Activated naive CD8-positive, alpha-beta T cell treated with anti-CD3 and anti-CD28 coated beads, Interleukin-2, amount 10 ng/mL, durations not matched to agents 7 days and 5 days (primary cell): ENCODE results near the gene MARK2. TPM values are rescaled to one million over a fixed set of nuclear protein-coding genes. Genes with fewer than 3 reads are reported as not detected.

Experiments used
- ATAC-seq: fragments of 150-1000 bp; cut with Tn5 transposase; one replicate; pipeline ENCODE4 v1.10.0; 2021; ENCODE audit warnings: low read depth, moderate library complexity
- POLR2A ChIA-PET: fragments of 350-600 bp; sonication (Branson Sonifier 250); formaldehyde crosslinking; loops from one replicate; lab custom pipeline; 2021; ENCODE audit warnings: antibody characterized with exemption; lab: Charles Lee
- DNase-seq: peaks from one replicate; pipeline ENCODE4 v3.0.0; 2021
- H3K27ac Mint-ChIP-seq: one replicate; pipeline ENCODE4 v1.8.0; 2022; ENCODE audit warnings: mild to moderate bottlenecking, mixed read lengths
- H3K27me3 Mint-ChIP-seq: one replicate; pipeline ENCODE4 v1.8.0; 2022; ENCODE audit warnings: mild to moderate bottlenecking, moderate library complexity, mixed read lengths
- H3K36me3 Mint-ChIP-seq: one replicate; pipeline ENCODE4 v1.8.0; 2021; ENCODE audit warnings: mild to moderate bottlenecking, mixed read lengths
- H3K4me1 Mint-ChIP-seq: one replicate; pipeline ENCODE4 v1.8.0; 2021; ENCODE audit warnings: mixed read lengths
- H3K4me3 Mint-ChIP-seq: one replicate; pipeline ENCODE4 v1.8.0; 2022; ENCODE audit warnings: mild to moderate bottlenecking, moderate library complexity, mixed read lengths
- H3K9me3 Mint-ChIP-seq: one replicate; pipeline ENCODE4 v1.8.0; 2021; ENCODE audit warnings: mixed read lengths
- total RNA-seq, 2 experiments: library from RNA; stranded (reverse); gene quantifications; one replicate each; pipeline ENCODE4 v1.2.3, GENCODE V29; 2021

Gene MARK2
- total RNA-seq, 2 experiments from 2014 or later, result 60.6 to 62.3 TPM

DNA sequence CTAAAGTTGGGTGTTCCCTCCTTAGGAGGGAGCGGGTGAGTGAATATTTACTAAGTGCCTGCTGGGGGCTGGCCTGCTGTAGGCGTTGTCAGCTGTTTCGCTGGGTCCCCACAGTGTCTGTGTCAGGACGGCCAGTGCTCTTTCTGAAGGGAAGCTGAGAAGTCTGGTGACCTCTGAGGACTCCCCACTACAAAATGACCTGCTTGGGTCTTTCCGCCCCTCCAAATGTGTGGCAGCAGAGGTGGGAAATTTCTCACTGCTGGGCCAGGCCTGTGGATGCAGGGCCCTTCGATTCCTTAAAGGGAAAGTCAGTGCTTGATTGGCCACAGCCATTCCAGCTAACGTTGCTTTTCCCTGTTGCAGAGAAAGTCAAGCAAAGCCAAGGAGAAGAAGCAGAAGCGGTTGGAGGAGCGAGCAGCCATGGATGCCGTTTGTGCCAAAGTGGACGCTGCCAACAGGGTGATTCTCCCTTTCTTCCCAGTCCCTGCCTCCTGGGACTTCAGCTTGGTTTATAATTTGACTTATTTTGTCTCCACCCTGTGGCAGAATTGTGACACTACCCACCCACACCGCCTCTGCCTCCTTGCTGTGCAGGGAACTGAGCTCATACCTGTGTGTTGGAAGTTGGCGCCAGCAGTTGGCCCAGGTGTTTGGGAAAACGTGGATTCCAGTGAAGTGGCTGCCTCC is 106.7 kb downstream of the MARK2 start:
- DNase-seq, result no peak
- Mint-ChIP-seq H3K27me3 (no peaks in the 10 kb centered on the region), H3K4me3 (no peak overlapping the region), H3K27ac (no peak overlapping the region), H3K9me3 (no peaks in the 10 kb centered on the region), H3K36me3 (peaks cover 4% of the 10 kb centered on the region), H3K4me1 (peaks cover 10% of the 10 kb centered on the region)
- ATAC-seq, result peak; percentile 78
- POLR2A ChIA-PET, result interaction anchor here (0.6 to 3.3 kb wide), 7 partner anchors 28 to 1276 kb away, joined by 3 to 22 read pairs (median 3); partner anchors contain the start of genes MARK2, OTUB1, RCOR2 and STIP1

DNA sequence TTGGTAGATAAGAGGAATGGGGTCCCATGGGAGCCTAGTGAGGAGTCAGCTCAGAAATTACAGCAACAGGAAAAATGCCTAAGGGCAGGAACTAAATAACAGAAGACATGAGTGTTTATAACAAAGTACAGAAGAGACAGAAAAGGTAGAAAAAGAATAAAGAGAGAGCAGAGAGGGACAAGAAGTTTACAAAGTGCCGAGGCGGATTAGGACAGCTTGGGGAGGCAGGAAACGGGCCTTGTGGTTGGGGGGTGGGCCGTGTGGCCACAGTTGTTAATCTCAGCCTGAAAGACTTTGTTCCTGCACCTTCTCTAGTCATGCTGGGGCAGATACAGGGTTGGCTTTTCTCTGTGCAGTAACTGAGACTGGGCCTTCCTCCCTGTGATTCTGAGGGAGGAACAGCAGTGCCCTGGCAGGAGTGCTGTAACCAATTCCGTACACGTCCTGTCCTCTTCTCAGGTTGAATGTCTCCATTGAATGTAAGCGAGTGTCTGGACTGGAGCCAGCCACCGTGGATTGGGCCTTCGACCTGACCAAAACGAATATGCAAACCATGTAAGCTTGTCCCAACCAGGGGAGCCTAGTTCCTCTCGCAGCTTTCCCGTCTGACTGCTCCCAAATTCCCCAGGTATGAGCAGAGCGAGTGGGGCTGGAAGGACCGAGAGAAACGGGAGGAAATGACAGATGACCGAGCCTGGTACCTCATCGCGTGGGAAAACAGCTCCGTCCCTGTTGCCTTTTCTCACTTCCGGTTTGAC is 113.0 kb downstream of the MARK2 start:
- no peaks in the 10 kb centered on the region for H3K27me3 Mint-ChIP-seq
- POLR2A ChIA-PET, result interaction anchor here (0.6 to 1.9 kb wide), 11 partner anchors 11 to 126 kb away, joined by 3 to 14 read pairs (median 3); partner anchors contain the start of gene COX8A
- H3K27ac Mint-ChIP-seq, result peak overlapping the region; percentile 83
- no peaks in the 10 kb centered on the region for H3K9me3 Mint-ChIP-seq
- peaks cover 36% of the 10 kb centered on the region for H3K36me3 Mint-ChIP-seq
- H3K4me1 Mint-ChIP-seq, result peaks cover 20% of the 10 kb centered on the region
- ATAC-seq (peak; percentile 96), DNase-seq (peak; percentile 74)
- peak overlapping the region; percentile 54 for H3K4me3 Mint-ChIP-seq

DNA sequence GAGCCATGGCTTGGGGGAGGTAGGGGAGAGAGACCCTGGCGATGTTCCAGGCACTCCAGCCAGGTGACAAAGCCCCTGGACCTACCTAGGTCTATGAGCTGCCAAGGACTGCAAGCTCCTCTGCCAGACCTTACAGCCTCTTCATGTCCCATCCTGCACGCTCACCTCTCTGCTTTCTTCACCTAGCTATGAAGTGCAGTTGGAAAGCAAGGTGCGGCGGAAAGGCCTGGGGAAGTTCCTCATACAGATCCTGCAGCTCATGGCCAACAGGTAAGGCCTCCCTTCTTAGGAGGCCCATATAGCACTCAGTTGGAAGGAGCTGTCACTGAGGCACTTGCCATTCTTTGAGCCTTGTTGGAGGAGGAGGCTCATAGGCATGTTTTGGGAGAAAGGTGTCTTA is 113.7 kb downstream of the MARK2 start:
- peaks cover 20% of the 10 kb centered on the region for H3K4me1 Mint-ChIP-seq

DNA sequence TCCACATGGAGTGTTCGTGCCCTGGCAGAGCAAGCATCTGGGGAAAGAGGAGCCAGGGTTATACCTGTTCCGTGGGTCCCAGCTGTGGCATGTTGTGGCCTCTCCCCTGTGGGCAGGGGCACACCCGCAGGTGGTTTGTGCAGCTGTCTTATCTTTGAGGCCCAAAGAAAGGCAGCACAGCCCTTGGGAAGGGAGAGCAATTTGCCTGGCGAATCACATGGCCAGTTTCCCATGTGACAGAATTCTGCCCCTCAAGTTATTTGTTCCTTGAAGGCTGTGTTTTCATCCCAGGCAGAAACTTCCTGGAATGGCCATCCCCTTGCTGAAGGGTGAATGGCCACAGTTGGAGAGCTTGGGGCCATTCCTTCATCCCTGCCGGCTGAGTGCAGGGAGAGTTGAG is 119.1 kb downstream of the MARK2 start:
- no peak for DNase-seq
- no peak overlapping the region for H3K4me3 Mint-ChIP-seq
- H3K36me3 Mint-ChIP-seq, result peaks cover 27% of the 10 kb centered on the region
- no peak overlapping the region for H3K27ac Mint-ChIP-seq
- no peaks in the 10 kb centered on the region for H3K27me3 Mint-ChIP-seq
- peaks cover 16% of the 10 kb centered on the region for H3K4me1 Mint-ChIP-seq
- H3K9me3 Mint-ChIP-seq, result no peaks in the 10 kb centered on the region
- no peak for ATAC-seq
- POLR2A ChIA-PET, result interaction anchor here (0.6 kb wide), 1 partner anchor 15 kb away, joined by 3 read pairs; no protein-coding TSS in a partner anchor

More for the DNA sequence above, 113.7 kb downstream of the MARK2 start:
- POLR2A ChIA-PET, result interaction anchor here (0.6 to 1.9 kb wide), 9 partner anchors 10 to 126 kb away, joined by 3 to 14 read pairs (median 3); partner anchors contain the start of gene COX8A
- Mint-ChIP-seq H3K27ac (peak overlapping the region; percentile 83), H3K9me3 (no peaks in the 10 kb centered on the region), H3K4me3 (peak overlapping the region; percentile 54), H3K27me3 (no peaks in the 10 kb centered on the region), H3K36me3 (peaks cover 36% of the 10 kb centered on the region)
- DNase-seq (no peak), ATAC-seq (no peak)

Other genes with a start within 250 kb of the MARK2 start
- gene PLAAT3, start 224.7 kb upstream of the MARK2 start, total RNA-seq, result 10 to 100 TPM; 15.8 to 17.3 TPM
- gene ATL3, start 167.7 kb upstream of the MARK2 start, total RNA-seq, result 10 to 100 TPM; 36.7 to 38.1 TPM
- gene RTN3, start 157.6 kb upstream of the MARK2 start, total RNA-seq, result 10 to 100 TPM; 50.8 to 51.1 TPM
- gene ZFTA, start 70.3 kb upstream of the MARK2 start, total RNA-seq, result 1 to 10 TPM; 4.7 to 5.0 TPM
- 10 to 100 TPM; 35.1 to 35.2 TPM for gene SPINDOC, start 25.7 kb upstream of the MARK2 start, total RNA-seq
- gene RCOR2, start 78.1 kb downstream of the MARK2 start, total RNA-seq, result under 1 TPM; 0.58 to 0.74 TPM
- gene NAA40, start 99.9 kb downstream of the MARK2 start, total RNA-seq, result 10 to 100 TPM; 39.1 to 39.7 TPM
- 100 to 1,000 TPM; 379 to 420 TPM for gene COX8A, start 135.5 kb downstream of the MARK2 start, total RNA-seq
- gene OTUB1, start 147.3 kb downstream of the MARK2 start, total RNA-seq, result 10 to 100 TPM; 86.0 to 87.0 TPM
- gene FLRT1, start 196.8 kb downstream of the MARK2 start, total RNA-seq, result not detected